ENCODE data around the gene ADGRG1.
"Not testable (repeated sequence)": the region's sequence is repeated elsewhere in the genome, so short reads cannot be mapped to it uniquely, and the experiment has no call there.

The ADGRG1 gene

GRCh38 chr16:57699899-57700298 is 71.5 kb downstream of the ADGRG1 start:
- no peak for DNase-seq (ENCODE audit: low spot score)

- DNase-seq (ENCODE audit: low spot score) = no peak
These were observed 72.5 kb downstream of the ADGRG1 start for GRCh38 chr16:57700781-57701551.

GRCh38 chr16:57701759-57702371 is 73.4 kb downstream of the ADGRG1 start:
- no peak for DNase-seq (ENCODE audit: low spot score)

GRCh38 chr16:57703416-57704010 is 75.1 kb downstream of the ADGRG1 start:
- no peak for DNase-seq (ENCODE audit: low spot score)

GRCh38 chr16:57704011-57704904 is 75.8 kb downstream of the ADGRG1 start:
- DNase-seq (ENCODE audit: low spot score) = no peak

GRCh38 chr16:57704905-57705852 is 76.7 kb downstream of the ADGRG1 start:
- no peak for DNase-seq (ENCODE audit: low spot score)

- DNase-seq (ENCODE audit: low spot score) = no peak
These were observed 78.3 kb downstream of the ADGRG1 start for GRCh38 chr16:57706717-57707116.

- no peak for DNase-seq (ENCODE audit: low spot score)
These were observed 78.9 kb downstream of the ADGRG1 start for GRCh38 chr16:57707331-57707730.

GRCh38 chr16:57708168-57708567 is 79.7 kb downstream of the ADGRG1 start:
- DNase-seq (ENCODE audit: low spot score) = no peak

- no peak for DNase-seq (ENCODE audit: low spot score)
These were observed 81.2 kb downstream of the ADGRG1 start for GRCh38 chr16:57709663-57710062.

- DNase-seq (ENCODE audit: low spot score) = no peak
These were observed 82.9 kb downstream of the ADGRG1 start for GRCh38 chr16:57711346-57711745.

- no peak for DNase-seq (ENCODE audit: low spot score)
These were observed 83.6 kb downstream of the ADGRG1 start for GRCh38 chr16:57711993-57712392.

- DNase-seq (ENCODE audit: low spot score) = not testable (repeated sequence)
These were observed 84.1 kb downstream of the ADGRG1 start for GRCh38 chr16:57712569-57712968.

GRCh38 chr16:57713596-57713995 is 85.2 kb downstream of the ADGRG1 start:
- no peak for DNase-seq (ENCODE audit: low spot score)

GRCh38 chr16:57714047-57714446 is 85.6 kb downstream of the ADGRG1 start:
- DNase-seq (ENCODE audit: low spot score) = no peak

All from activated CD4-positive, alpha-beta T cell treated with anti-CD3 and anti-CD28 coated beads, Interleukin-2, Interleukin-4, amounts not matched to agents 100 ng/mL and 50 ng/mL, durations not matched to agents 16 hours and 8 hours (primary cell).